GM18909 (cell line): ENCODE data around the gene NPPC.
"Not testable (repeated sequence)": the region's sequence is repeated elsewhere in the genome, so short reads cannot be mapped to it uniquely, and the experiment has no call there.

ENCODE experiments used
- ATAC-seq: cut with Tn5 transposase; IDR thresholded peaks from one replicate; pipeline ENCODE4 v1.9.1; 2021; ENCODE audit warnings: mild to moderate bottlenecking; ENCODE audit not compliant: unreplicated experiment, poor library complexity

The NPPC gene

GRCh38 chr2:231923010-231923344 lies 3.2 kb downstream of the NPPC start:
- ATAC-seq, result no peak

- ATAC-seq, result no peak
Measured at GRCh38 chr2:231922311-231923009, 3.7 kb downstream of the NPPC start.

GRCh38 chr2:231920795-231921194 lies 5.4 kb downstream of the NPPC start:
- no peak for ATAC-seq

- ATAC-seq, result no peak
Measured at GRCh38 chr2:231920366-231920765, 5.8 kb downstream of the NPPC start.

GRCh38 chr2:231919341-231920035 lies 6.7 kb downstream of the NPPC start:
- no peak for ATAC-seq

GRCh38 chr2:231918501-231919330 lies 7.5 kb downstream of the NPPC start:
- ATAC-seq, result no peak

GRCh38 chr2:231917280-231918066 lies 8.7 kb downstream of the NPPC start:
- no peak for ATAC-seq

- ATAC-seq, result no peak
Measured at GRCh38 chr2:231914077-231914690, 12.0 kb downstream of the NPPC start.

- no peak for ATAC-seq
Measured at GRCh38 chr2:231911381-231911780, 14.8 kb downstream of the NPPC start.

- ATAC-seq, result no peak
Measured at GRCh38 chr2:231910771-231911170, 15.4 kb downstream of the NPPC start.

- ATAC-seq, result not testable (repeated sequence)
Measured at GRCh38 chr2:231910161-231910560, 16.0 kb downstream of the NPPC start.

GRCh38 chr2:231909631-231910030 lies 16.6 kb downstream of the NPPC start:
- no peak for ATAC-seq

GRCh38 chr2:231908584-231908983 lies 17.6 kb downstream of the NPPC start:
- ATAC-seq, result no peak

GRCh38 chr2:231907765-231908164 lies 18.4 kb downstream of the NPPC start:
- no peak for ATAC-seq

GRCh38 chr2:231905026-231905425 lies 21.2 kb downstream of the NPPC start:
- no peak for ATAC-seq

GRCh38 chr2:231904161-231904611 lies 22.0 kb downstream of the NPPC start:
- no peak for ATAC-seq

- ATAC-seq, result no peak
Measured at GRCh38 chr2:231902598-231902997, 23.6 kb downstream of the NPPC start.

GRCh38 chr2:231900972-231901371 lies 25.2 kb downstream of the NPPC start:
- ATAC-seq, result no peak

GRCh38 chr2:231900486-231900942 lies 25.7 kb downstream of the NPPC start:
- no peak for ATAC-seq
